Measurements from ENCODE around the gene GPX4. TPM values are rescaled to one million over a fixed set of nuclear protein-coding genes. Genes with fewer than 3 reads are reported as not detected.

GPX4 gene
- total and polyA plus RNA-seq, 2 experiments from 2014 or later: 759 to 860 TPM

- H3K4me3 ChIP-seq: peak overlapping the region; percentile 21
- no peaks in the 10 kb centered on the region for H3K36me3 ChIP-seq
- TF ChIP-seq, protein P1, sequence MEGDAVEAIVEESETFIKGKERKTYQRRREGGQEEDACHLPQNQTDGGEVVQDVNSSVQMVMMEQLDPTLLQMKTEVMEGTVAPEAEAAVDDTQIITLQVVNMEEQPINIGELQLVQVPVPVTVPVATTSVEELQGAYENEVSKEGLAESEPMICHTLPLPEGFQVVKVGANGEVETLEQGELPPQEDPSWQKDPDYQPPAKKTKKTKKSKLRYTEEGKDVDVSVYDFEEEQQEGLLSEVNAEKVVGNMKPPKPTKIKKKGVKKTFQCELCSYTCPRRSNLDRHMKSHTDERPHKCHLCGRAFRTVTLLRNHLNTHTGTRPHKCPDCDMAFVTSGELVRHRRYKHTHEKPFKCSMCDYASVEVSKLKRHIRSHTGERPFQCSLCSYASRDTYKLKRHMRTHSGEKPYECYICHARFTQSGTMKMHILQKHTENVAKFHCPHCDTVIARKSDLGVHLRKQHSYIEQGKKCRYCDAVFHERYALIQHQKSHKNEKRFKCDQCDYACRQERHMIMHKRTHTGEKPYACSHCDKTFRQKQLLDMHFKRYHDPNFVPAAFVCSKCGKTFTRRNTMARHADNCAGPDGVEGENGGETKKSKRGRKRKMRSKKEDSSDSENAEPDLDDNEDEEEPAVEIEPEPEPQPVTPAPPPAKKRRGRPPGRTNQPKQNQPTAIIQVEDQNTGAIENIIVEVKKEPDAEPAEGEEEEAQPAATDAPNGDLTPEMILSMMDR (IDR thresholded peaks at IDR 0.05; ENCODE audit: low read depth, low read length): no peak
- H3K27me3 ChIP-seq: peaks cover 13% of the 10 kb centered on the region
- H3K27ac ChIP-seq: peak overlapping the region; percentile 73
- H3K9me3 ChIP-seq (ENCODE audit: low read depth): no peaks in the 10 kb centered on the region
- H3K4me1 ChIP-seq (ENCODE audit: low read depth): peaks cover 18% of the 10 kb centered on the region
- DNase-seq (ENCODE audit: low read depth in 1 of 2, low spot score in 1 of 2): peak in 1 of 2 donors; percentile 84
These were observed 37.5 kb upstream of the GPX4 start for GRCh38 chr19:1066251-1066747.

DNA sequence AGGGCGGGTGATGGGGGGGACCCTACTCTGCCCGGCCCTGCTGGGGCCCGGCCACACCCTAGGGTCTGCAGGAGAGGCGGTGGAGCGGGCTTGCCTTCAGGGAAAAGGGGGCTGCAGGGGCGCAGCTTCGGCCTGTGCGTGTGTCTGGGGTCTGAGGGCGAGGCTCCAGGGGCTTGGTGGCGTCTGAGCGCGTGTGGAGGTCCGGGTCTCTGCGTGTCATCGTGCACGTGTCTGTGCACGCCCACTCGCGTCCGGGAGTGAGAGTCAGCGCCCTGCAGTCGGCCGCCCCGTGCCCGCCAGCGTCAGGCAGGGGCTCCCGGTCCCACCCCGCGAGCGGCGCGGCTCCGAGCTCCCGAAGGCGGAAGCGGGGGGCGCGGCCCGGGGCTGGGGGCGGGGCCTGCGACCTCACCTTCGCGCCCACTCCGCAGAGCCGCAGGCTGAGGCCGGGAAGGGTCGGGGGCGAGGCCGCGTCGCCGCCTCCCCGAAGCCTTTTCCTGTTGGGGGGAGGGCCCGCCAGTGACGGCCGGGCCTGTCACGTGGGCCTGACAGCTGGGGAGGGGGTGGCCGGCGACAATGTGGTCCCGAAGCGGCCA, 37.0 kb upstream of the GPX4 start, which contains the start of gene ARHGAP45:
TSS of gene ARHGAP45 (plus strand) at position 420 of the 593 bp plus-strand sequence. CDS start 239 bp downstream, outside the sequence.
- Histone ChIP-seq H3K9me3 (ENCODE audit: low read depth) (no peaks in the 10 kb centered on the region), H3K4me3 (peak within 1 kb of the TSS; percentile 21), H3K4me1 (ENCODE audit: low read depth) (peaks cover 18% of the 10 kb centered on the region), H3K36me3 (no peaks in the 10 kb centered on the region), H3K27me3 (peaks cover 13% of the 10 kb centered on the region), H3K27ac (peak within 1 kb of the TSS; percentile 73)
- DNase-seq (ENCODE audit: low read depth in 1 of 2, low spot score in 1 of 2): no peak
- TF ChIP-seq, protein P1 (IDR thresholded peaks at IDR 0.05; ENCODE audit: low read depth, low read length): no peak

- TF ChIP-seq, protein P1 (IDR thresholded peaks at IDR 0.05; ENCODE audit: low read depth, low read length): no peak
- H3K27me3 ChIP-seq: peaks cover 13% of the 10 kb centered on the region
- H3K4me3 ChIP-seq: peak overlapping the region; percentile 21
- no peak for DNase-seq (ENCODE audit: low read depth in 1 of 2, low spot score in 1 of 2)
- H3K27ac ChIP-seq: no peak overlapping the region
- H3K4me1 ChIP-seq (ENCODE audit: low read depth): peaks cover 18% of the 10 kb centered on the region
- H3K9me3 ChIP-seq (ENCODE audit: low read depth): no peaks in the 10 kb centered on the region
- no peaks in the 10 kb centered on the region for H3K36me3 ChIP-seq
These were observed 36.3 kb upstream of the GPX4 start for GRCh38 chr19:1067341-1067957.

DNA sequence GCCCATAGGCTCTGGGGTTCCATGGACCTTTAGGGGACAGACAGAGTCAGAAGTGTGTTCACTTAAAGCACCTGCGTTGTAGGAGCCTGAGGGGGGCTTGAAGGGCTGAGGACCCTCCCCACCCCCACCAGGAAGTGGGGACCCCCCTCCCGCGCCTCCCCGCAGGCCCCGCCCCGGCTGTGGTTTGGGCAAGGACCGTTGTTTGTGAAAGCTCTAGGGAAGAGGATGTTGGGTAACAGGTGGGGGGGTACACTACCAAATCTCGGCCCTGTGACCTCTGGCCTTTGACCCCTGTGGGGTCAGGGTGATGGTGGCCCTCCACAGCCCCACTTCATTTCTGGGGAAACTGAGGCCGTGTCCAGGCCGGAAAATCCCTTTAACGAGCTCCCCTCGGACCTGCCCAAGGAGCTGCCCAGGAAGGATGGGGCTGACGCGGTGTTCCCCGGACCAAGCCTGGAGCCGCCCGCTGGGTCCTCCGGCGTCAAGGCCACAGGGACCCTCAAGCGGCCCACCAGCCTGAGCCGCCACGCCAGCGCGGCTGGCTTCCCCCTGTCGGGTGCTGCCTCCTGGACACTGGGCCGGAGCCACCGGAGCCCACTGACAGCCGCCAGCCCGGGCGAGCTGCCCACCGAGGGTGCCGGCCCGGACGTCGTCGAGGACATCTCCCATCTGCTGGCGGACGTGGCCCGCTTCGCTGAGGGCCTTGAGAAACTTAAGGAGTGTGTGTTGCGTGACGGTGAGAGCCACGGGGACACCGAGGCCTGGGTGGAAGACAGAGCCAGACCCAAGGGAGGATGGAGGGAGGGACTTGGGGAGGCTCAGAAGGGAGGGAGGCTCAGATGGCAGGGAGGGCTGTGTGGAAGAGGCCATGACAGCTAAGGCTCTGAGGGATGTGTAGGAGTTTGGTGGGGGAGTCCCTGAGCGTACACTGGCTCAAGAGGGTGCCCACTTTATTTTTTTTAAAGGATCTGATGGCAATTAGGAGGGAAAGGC, 35.5 kb upstream of the GPX4 start:
- TF ChIP-seq, protein P1 (IDR thresholded peaks at IDR 0.05; ENCODE audit: low read depth, low read length): no peak
- Histone ChIP-seq H3K27me3 (peaks cover 13% of the 10 kb centered on the region), H3K27ac (no peak overlapping the region), H3K36me3 (no peaks in the 10 kb centered on the region), H3K4me3 (no peak overlapping the region), H3K9me3 (ENCODE audit: low read depth) (no peaks in the 10 kb centered on the region), H3K4me1 (ENCODE audit: low read depth) (peaks cover 18% of the 10 kb centered on the region)
- DNase-seq (ENCODE audit: low read depth in 1 of 2, low spot score in 1 of 2): no peak
